GM23338 (cell line): ENCODE data around the gene FGA. TPM values are rescaled to one million over a fixed set of nuclear protein-coding genes. Genes with fewer than 3 reads are reported as not detected.

ENCODE experiments used
- ATAC-seq: fragments of 200-7000 bp; cut with Tn5 transposase; 3 replicates; pipeline ENCODE4 v1.9.1; 2020
- DNase-seq: peaks from one replicate; pipeline ENCODE4 v3.0.0-alpha.2; 2015; ENCODE audit warnings: low spot score
- H2AFZ ChIP-seq: fragments of 200-600 bp; sonication (generic); 2 replicates; pipeline ENCODE4 v1.8.0; 2016; ENCODE audit warnings: antibody characterized with exemption, mild to moderate bottlenecking, moderate library complexity
- H3F3A ChIP-seq: fragments of 200-600 bp; sonication (generic); replicated peaks from 2 replicates; pipeline ENCODE4 v1.8.0; 2017; ENCODE audit warnings: antibody characterized with exemption, mixed run types, low read depth
- H3K27ac ChIP-seq: fragments of 200-600 bp; sonication (generic); 2 replicates; pipeline ENCODE4 v1.6.1; 2016; ENCODE audit warnings: low read depth
- H3K27me3 ChIP-seq: fragments of 200-600 bp; sonication (generic); 2 replicates; pipeline ENCODE4 v1.8.0; 2016; ENCODE audit warnings: mild to moderate bottlenecking, mixed run types, moderate library complexity; ENCODE audit not compliant: insufficient read depth
- H3K36me3 ChIP-seq: fragments of 200-600 bp; sonication (generic); 2 replicates; pipeline ENCODE4 v1.8.0; 2016; ENCODE audit warnings: mild to moderate bottlenecking; ENCODE audit not compliant: insufficient read depth
- H3K4me1 ChIP-seq: fragments of 200-600 bp; sonication (generic); 2 replicates; pipeline ENCODE4 v1.8.0; 2016; ENCODE audit warnings: mild to moderate bottlenecking, moderate library complexity; ENCODE audit not compliant: insufficient read depth
- H3K4me2 ChIP-seq: fragments of 200-600 bp; sonication (generic); 2 replicates; pipeline ENCODE4 v1.7.1; 2017; ENCODE audit warnings: mixed run types
- H3K4me3 ChIP-seq: fragments of 200-600 bp; sonication (generic); 2 replicates; pipeline ENCODE4 v1.6.1; 2016; ENCODE audit warnings: mixed run types
- H3K79me2 ChIP-seq: fragments of 200-600 bp; sonication (generic); replicated peaks from 2 replicates; pipeline ENCODE4 v1.8.0; 2017; ENCODE audit warnings: mild to moderate bottlenecking; ENCODE audit not compliant: insufficient read depth
- H3K9me2 ChIP-seq: fragments of 200-600 bp; sonication (generic); 2 replicates; pipeline ENCODE4 v1.8.0; 2017; ENCODE audit not compliant: insufficient read depth
- H4K20me1 ChIP-seq: fragments of 200-600 bp; sonication (generic); replicated peaks from 2 replicates; pipeline ENCODE4 v1.8.0; 2017; ENCODE audit warnings: mild to moderate bottlenecking; ENCODE audit not compliant: insufficient read depth
- H3K27ac Mint-ChIP-seq: 2 replicates; pipeline ENCODE4 v1.8.0; 2020; ENCODE audit warnings: inconsistent platforms, mild to moderate bottlenecking, moderate library complexity, mixed read lengths
- H3K27me3 Mint-ChIP-seq: 3 replicates; pipeline ENCODE4 v1.8.0; 2022; ENCODE audit warnings: low read depth, mild to moderate bottlenecking, moderate library complexity, mixed read lengths, inconsistent platforms; ENCODE audit not compliant: insufficient read depth, poor library complexity
- H3K36me3 Mint-ChIP-seq: 3 replicates; pipeline ENCODE4 v1.8.0; 2021; ENCODE audit warnings: low read depth, mild to moderate bottlenecking, inconsistent platforms, moderate library complexity, mixed read lengths
- H3K4me1 Mint-ChIP-seq: 3 replicates; pipeline ENCODE4 v1.8.0; 2020; ENCODE audit warnings: mild to moderate bottlenecking, inconsistent platforms, mixed read lengths
- H3K4me3 Mint-ChIP-seq: 3 replicates; pipeline ENCODE4 v1.8.0; 2021; ENCODE audit warnings: moderate library complexity, mild to moderate bottlenecking, inconsistent platforms, mixed read lengths
- H3K9me3 Mint-ChIP-seq: 3 replicates; pipeline ENCODE4 v1.8.0; 2020; ENCODE audit warnings: moderate library complexity, mild to moderate bottlenecking, inconsistent platforms, mixed read lengths
- CREB1 ChIP-seq: fragments of 250-450 bp; sonication (Bioruptor Pico); IDR thresholded peaks from 2 replicates; pipeline ENCODE4 v1.5.0; 2020; ENCODE audit warnings: low read depth, mild to moderate bottlenecking, moderate library complexity
- CTCF ChIP-seq, 2 experiments: fragments of 200-600 bp in 1 of 2; sonication (generic) in 1 of 2; conservative IDR thresholded peaks; 2 replicates each; pipeline versions ENCODE4 v1.5.1 to v1.6.1; 2016 to 2017; ENCODE audit warnings: antibody characterized with exemption in 2 of 2, low read depth in 2 of 2, mild to moderate bottlenecking in 2 of 2, moderate library complexity in 1 of 2
- ETS1 ChIP-seq: IDR thresholded peaks from 2 replicates; pipeline ENCODE4 v1.6.1; 2016; ENCODE audit warnings: antibody characterized with exemption
- EZH2 ChIP-seq: fragments of 200-600 bp; sonication (generic); IDR thresholded peaks from one replicate; pipeline ENCODE4 v1.8.0; 2017; ENCODE audit warnings: antibody characterized with exemption, mild to moderate bottlenecking, low read depth; ENCODE audit not compliant: unreplicated experiment
- JUNB ChIP-seq: IDR thresholded peaks from one replicate; pipeline ENCODE4 v1.6.1; 2016; ENCODE audit warnings: antibody characterized with exemption; ENCODE audit not compliant: unreplicated experiment
- NANOG ChIP-seq: IDR thresholded peaks from 2 replicates; pipeline ENCODE4 v1.6.1; 2016; ENCODE audit warnings: antibody characterized with exemption, borderline replicate concordance
- REST ChIP-seq: IDR thresholded peaks from one replicate; pipeline ENCODE4 v1.6.1; 2018; ENCODE audit warnings: antibody characterized with exemption; ENCODE audit not compliant: unreplicated experiment
- STAT1 ChIP-seq: IDR thresholded peaks from one replicate; pipeline ENCODE4 v1.6.1; 2016; ENCODE audit warnings: antibody characterized with exemption; ENCODE audit not compliant: unreplicated experiment
- ZNF331 ChIP-seq: fragments of 250-450 bp; sonication (Bioruptor Pico); IDR thresholded peaks from 2 replicates; pipeline ENCODE4 v1.5.0; 2020; ENCODE audit warnings: low read depth, mild to moderate bottlenecking, moderate library complexity
- ZNF462 ChIP-seq: fragments of 250-450 bp; sonication (Bioruptor Pico); IDR thresholded peaks from 2 replicates; pipeline ENCODE4 v1.5.0; 2020; ENCODE audit warnings: mild to moderate bottlenecking, moderate library complexity
- polyA plus RNA-seq: library from polyadenylated mRNA; unstranded; fragments of >200 nt; fragmentation: Nextera tagmentation; extraction: Ambion mirVana; gene quantifications from 2 replicates; pipeline ENCODE4 v1.2.1, GENCODE V29; 2016
- total RNA-seq: library from RNA; depleted of rRNA; stranded (reverse); fragments of >200 nt; shearing (Covaris generic); gene quantifications from 2 replicates; pipeline ENCODE4 v1.2.3, GENCODE V29; 2014

Gene FGA
- total and polyA plus RNA-seq, 2 experiments from 2014 or later = not detected

GRCh38 chr4:154579927-154580326 lies 10.6 kb downstream of the FGA start:
- Mint-ChIP-seq H3K4me3 (no peak overlapping the region), H3K27me3 (peaks cover 4% of the 10 kb centered on the region), H3K9me3 (no peaks in the 10 kb centered on the region), H3K27ac (no peak overlapping the region), H3K36me3 (no peaks in the 10 kb centered on the region), H3K4me1 (no peaks in the 10 kb centered on the region)
- H3K4me1 ChIP-seq = no peaks in the 10 kb centered on the region
- no peak overlapping the region for H3K4me2 ChIP-seq
- no peaks in the 10 kb centered on the region for H3K9me2 ChIP-seq
- ATAC-seq (no peak), DNase-seq (no peak)
- no peaks in the 10 kb centered on the region for H3K79me2 ChIP-seq
- no peaks in the 10 kb centered on the region for H3K27me3 ChIP-seq
- no peak overlapping the region for H3K4me3 ChIP-seq
- H3K36me3 ChIP-seq = no peaks in the 10 kb centered on the region
- H3K27ac ChIP-seq = no peak overlapping the region
- H3F3A ChIP-seq = no peaks in the 10 kb centered on the region
- TF ChIP-seq ZNF462 = no peak
- TF ChIP-seq NANOG = no peak
- TF ChIP-seq ZNF331 (CRISPR knock-in tag) = no peak
- no peak for TF ChIP-seq JUNB
- TF ChIP-seq EZH2 = no peak
- TF ChIP-seq STAT1 = no peak
- no peak for TF ChIP-seq CTCF (conservative IDR thresholded peaks at IDR 0.05; ENCODE audit: low read depth in 2 of 2)
- TF ChIP-seq ETS1 = no peak
- no peak for TF ChIP-seq CREB1 (CRISPR knock-in tag)
- TF ChIP-seq REST = no peak
- H4K20me1 ChIP-seq = no peaks in the 10 kb centered on the region
- H2AFZ ChIP-seq = no peak overlapping the region
